Measurements from ENCODE around the gene ATRN. TPM values are rescaled to one million over a fixed set of nuclear protein-coding genes. Genes with fewer than 3 reads are reported as not detected.
"Not testable (repeated sequence)": the region's sequence is repeated elsewhere in the genome, so short reads cannot be mapped to it uniquely, and the experiment has no call there.

The ATRN gene
- total RNA-seq, 2 experiments from 2014 or later: 0.09 to 4.5 TPM

DNA sequence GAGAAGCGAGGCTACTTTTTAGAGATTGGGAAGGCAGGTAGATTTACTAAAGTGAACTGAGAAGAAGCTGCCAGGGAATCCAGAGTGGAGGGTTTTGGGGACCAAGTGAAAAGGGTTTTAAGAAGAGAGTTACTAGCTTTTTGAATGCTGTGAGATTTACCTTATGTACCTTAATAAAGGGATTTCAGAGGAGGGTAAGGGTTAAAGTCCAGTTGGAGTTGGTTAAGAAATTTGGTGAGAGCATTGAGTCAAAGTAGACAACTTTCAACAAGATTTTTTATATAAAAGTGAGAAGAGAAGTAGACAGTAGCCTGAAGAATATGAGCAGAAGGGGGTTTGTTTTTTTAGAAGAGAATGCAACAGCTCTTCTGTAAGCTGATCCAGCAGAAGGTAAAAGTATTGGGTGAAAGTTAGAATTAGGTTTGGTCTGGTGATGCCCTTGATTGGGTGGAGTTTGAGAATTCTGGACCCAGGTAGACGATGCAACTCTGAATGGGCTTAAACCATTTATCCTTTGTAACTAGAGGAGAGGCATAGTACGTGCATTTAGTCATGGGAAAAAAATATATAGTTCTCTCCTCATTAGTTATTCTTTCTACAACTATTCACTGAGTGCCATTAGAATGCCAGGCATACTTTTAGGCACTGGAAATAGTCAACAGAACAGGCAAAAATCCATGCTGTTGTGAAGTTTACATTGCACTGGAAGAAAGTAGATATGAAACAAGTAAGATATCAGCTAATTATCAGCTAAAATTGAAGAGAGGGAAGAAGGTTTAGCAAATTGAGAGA lies 44.8 kb downstream of the ATRN start:
- CTCF ChIA-PET (ENCODE audit: unreplicated experiment): no interaction called here
- TF ChIP-seq, protein P1, sequence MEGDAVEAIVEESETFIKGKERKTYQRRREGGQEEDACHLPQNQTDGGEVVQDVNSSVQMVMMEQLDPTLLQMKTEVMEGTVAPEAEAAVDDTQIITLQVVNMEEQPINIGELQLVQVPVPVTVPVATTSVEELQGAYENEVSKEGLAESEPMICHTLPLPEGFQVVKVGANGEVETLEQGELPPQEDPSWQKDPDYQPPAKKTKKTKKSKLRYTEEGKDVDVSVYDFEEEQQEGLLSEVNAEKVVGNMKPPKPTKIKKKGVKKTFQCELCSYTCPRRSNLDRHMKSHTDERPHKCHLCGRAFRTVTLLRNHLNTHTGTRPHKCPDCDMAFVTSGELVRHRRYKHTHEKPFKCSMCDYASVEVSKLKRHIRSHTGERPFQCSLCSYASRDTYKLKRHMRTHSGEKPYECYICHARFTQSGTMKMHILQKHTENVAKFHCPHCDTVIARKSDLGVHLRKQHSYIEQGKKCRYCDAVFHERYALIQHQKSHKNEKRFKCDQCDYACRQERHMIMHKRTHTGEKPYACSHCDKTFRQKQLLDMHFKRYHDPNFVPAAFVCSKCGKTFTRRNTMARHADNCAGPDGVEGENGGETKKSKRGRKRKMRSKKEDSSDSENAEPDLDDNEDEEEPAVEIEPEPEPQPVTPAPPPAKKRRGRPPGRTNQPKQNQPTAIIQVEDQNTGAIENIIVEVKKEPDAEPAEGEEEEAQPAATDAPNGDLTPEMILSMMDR (conservative IDR thresholded peaks at IDR 0.05; ENCODE audit: low read length): no peak
- no peak for TF ChIP-seq EZH2phosphoT487 (IDR thresholded peaks at IDR 0.05; ENCODE audit: borderline replicate concordance, low read depth, low read length)
- Histone ChIP-seq H3K79me2 (ENCODE audit: insufficient read depth, low read depth, low read length) (no peaks in the 10 kb centered on the region), H2AFZ (ENCODE audit: low read length) (no peak overlapping the region), H3K9me3 (ENCODE audit: low read length) (no peaks in the 10 kb centered on the region), H4K20me1 (ENCODE audit: insufficient read depth, low read length) (no peaks in the 10 kb centered on the region), H3K9me2 (ENCODE audit: insufficient read depth, low read length) (no peaks in the 10 kb centered on the region), H3K27ac (ENCODE audit: low read depth, low read length, poor library complexity, severe bottlenecking) (no peak overlapping the region), H3K4me2 (ENCODE audit: low read length) (no peak overlapping the region), H3K4me3 (ENCODE audit: low read depth, low read length, poor library complexity, severe bottlenecking) (no peak overlapping the region), H3K36me3 (ENCODE audit: insufficient read depth, low read length) (no peaks in the 10 kb centered on the region), H3K4me1 (ENCODE audit: insufficient read depth, low read length, poor library complexity, severe bottlenecking) (no peaks in the 10 kb centered on the region)
- no peak for DNase-seq (ENCODE audit: low spot score)
- BruUV-seq (replicated peaks): no TSS peak
- POLR2A ChIA-PET: interaction anchor here (0.6 to 0.7 kb wide), 3 partner anchors 40 to 205 kb away, joined by 3 read pairs; no protein-coding TSS in a partner anchor
- intact Hi-C loops (cut with micrococcal nuclease; ENCODE audit: unreplicated experiment): no loop called here

DNA sequence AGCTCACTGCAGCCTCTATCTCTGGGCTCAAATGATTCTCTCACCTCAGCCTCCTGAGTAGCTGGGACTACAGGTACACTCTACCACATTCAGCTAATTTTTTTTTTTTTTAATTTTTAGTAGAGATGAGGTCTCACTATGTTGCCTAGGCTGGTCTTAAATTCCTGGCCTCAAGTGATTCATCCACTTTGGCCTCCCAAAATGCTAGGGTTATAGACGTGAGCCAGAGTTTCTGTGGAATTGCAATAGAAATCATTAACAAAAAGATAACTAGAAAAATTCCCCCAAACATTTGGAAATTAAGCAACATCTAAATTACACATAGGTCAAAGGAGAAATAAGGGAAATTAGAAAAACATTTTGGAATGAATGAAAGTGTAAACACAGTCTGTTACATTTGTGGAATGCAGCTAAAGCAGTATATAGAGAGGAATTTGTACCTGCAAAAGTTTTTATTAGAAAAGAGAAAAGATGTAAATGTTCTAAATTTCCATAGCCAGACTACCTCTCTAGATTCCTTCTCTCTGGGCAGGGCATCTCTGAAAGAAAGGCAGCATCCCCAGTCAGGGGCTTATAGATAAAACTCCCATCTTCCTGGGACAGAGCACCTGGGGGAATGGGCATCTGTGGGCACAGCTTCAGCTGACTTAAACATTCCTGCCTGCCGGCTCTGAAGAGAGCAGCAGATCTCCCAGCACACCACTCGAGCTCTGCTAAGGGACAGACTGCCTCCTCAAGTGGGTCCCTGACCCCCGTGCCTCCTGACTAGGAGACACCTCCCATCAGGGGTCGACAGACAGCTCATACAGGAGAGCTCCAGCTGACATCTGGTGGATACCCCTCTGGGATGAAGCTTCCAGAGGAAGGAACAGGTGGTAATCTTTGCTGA lies 51.3 kb downstream of the ATRN start:
- Histone ChIP-seq H3K27ac (ENCODE audit: low read depth, low read length, poor library complexity, severe bottlenecking) (no peak overlapping the region), H2AFZ (ENCODE audit: low read length) (no peak overlapping the region), H4K20me1 (ENCODE audit: insufficient read depth, low read length) (no peaks in the 10 kb centered on the region), H3K4me1 (ENCODE audit: insufficient read depth, low read length, poor library complexity, severe bottlenecking) (no peaks in the 10 kb centered on the region), H3K36me3 (ENCODE audit: insufficient read depth, low read length) (no peaks in the 10 kb centered on the region), H3K4me3 (ENCODE audit: low read depth, low read length, poor library complexity, severe bottlenecking) (no peak overlapping the region), H3K9me3 (ENCODE audit: low read length) (no peaks in the 10 kb centered on the region), H3K9me2 (ENCODE audit: insufficient read depth, low read length) (no peaks in the 10 kb centered on the region), H3K4me2 (ENCODE audit: low read length) (no peak overlapping the region), H3K79me2 (ENCODE audit: insufficient read depth, low read depth, low read length) (no peaks in the 10 kb centered on the region)
- TF ChIP-seq, protein P1 (conservative IDR thresholded peaks at IDR 0.05; ENCODE audit: low read length): no peak
- no peak for TF ChIP-seq EZH2phosphoT487 (IDR thresholded peaks at IDR 0.05; ENCODE audit: borderline replicate concordance, low read depth, low read length)
- no TSS peak for BruUV-seq (replicated peaks)
- POLR2A ChIA-PET: no interaction called here
- DNase-seq (ENCODE audit: low spot score): no peak
- intact Hi-C loops (cut with micrococcal nuclease; ENCODE audit: unreplicated experiment): no loop called here
- CTCF ChIA-PET (ENCODE audit: unreplicated experiment): no interaction called here

DNA sequence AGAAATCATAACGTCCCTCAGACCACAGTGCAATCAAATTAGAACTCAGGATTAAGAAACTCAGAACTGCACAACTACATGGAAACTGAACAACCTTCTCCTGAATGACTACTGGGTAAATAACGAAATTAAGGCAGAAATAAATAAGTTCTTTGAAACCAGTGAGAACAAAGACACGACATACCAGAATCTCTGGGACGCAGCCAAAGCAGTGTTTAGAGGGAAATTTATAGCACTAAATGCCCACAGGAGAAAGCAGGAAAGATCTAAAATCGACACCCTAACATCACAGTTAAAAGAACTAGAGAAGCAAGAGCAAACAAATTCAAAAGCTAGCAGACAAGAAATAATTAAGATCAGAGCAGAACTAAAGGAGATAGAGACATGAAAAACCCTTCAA lies 53.9 kb downstream of the ATRN start:
- BruUV-seq (replicated peaks); H4K20me1 ChIP-seq (ENCODE audit: insufficient read depth, low read length); H3K27ac ChIP-seq (ENCODE audit: low read depth, low read length, poor library complexity, severe bottlenecking); H3K79me2 ChIP-seq (ENCODE audit: insufficient read depth, low read depth, low read length); H3K9me3 ChIP-seq (ENCODE audit: low read length); H3K9me2 ChIP-seq (ENCODE audit: insufficient read depth, low read length); POLR2A ChIA-PET; H3K4me1 ChIP-seq (ENCODE audit: insufficient read depth, low read length, poor library complexity, severe bottlenecking); CTCF ChIA-PET (ENCODE audit: unreplicated experiment); H3K4me2 ChIP-seq (ENCODE audit: low read length); DNase-seq (ENCODE audit: low spot score); H3K4me3 ChIP-seq (ENCODE audit: low read depth, low read length, poor library complexity, severe bottlenecking); H2AFZ ChIP-seq (ENCODE audit: low read length); intact Hi-C loops (cut with micrococcal nuclease; ENCODE audit: unreplicated experiment); H3K36me3 ChIP-seq (ENCODE audit: insufficient read depth, low read length): not testable (repeated sequence)

Measured in OCI-LY7 (cell line).